ENCODE data around the gene ERC2.

DNA sequence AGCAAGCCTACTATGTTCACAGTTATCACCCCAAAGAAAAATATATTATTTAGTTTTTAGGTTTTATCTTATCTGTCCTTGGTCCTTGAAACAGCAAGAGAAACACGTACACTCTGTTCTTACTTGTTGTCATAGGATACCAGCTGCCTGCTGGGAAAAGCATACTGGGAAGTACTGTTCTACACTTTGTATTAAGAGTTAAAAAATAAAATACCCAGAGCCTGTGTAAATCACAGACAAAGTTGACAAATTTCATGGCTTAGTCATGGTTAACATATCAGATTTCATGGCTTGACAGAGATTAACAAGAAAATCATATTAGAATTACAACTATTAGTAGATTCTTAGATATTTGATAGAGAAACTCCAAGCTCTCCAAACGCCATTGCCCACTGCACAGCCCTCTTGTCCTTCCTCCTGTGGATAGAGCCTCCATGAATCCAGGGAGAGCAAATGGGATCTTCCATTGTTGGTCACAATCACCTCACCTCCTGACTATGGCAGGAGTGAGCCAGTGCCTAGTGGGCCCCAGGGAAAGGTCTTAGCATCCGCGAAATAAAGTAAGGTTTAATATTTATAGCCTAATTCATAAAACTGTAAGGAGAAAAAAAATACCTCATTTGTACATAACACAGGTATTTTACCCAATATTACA is 853.1 kb downstream of the ERC2 start:
- TF ChIP-seq, protein P1, sequence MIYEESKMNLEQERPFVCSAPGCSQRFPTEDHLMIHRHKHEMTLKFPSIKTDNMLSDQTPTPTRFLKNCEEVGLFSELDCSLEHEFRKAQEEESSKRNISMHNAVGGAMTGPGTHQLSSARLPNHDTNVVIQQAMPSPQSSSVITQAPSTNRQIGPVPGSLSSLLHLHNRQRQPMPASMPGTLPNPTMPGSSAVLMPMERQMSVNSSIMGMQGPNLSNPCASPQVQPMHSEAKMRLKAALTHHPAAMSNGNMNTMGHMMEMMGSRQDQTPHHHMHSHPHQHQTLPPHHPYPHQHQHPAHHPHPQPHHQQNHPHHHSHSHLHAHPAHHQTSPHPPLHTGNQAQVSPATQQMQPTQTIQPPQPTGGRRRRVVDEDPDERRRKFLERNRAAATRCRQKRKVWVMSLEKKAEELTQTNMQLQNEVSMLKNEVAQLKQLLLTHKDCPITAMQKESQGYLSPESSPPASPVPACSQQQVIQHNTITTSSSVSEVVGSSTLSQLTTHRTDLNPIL (CRISPR knock-in tag; IDR thresholded peaks at IDR 0.05; ENCODE audit: low read depth), result no peak
- TF ChIP-seq TOX (CRISPR knock-in tag; IDR thresholded peaks at IDR 0.05; ENCODE audit: borderline replicate concordance), result no peak
- TF ChIP-seq GLIS3 (CRISPR knock-in tag; IDR thresholded peaks at IDR 0.05), result no peak

Measured in SK-N-SH treated with all-trans-retinoic acid at 6 μM for 48 hours (cell line).